NCI-H748 treated with DMSO at 0.1 percent for 48 hours (cell line): ENCODE measurements around the gene NACC1.
A peak's percentile ranks its signal among the peaks of the same experiment; 100 is the strongest.

ENCODE experiments used
- DNase-seq: peaks from one replicate; lab custom pipeline; 2025; lab: John Stamatoyannopoulos, UW

NACC1 gene

DNA sequence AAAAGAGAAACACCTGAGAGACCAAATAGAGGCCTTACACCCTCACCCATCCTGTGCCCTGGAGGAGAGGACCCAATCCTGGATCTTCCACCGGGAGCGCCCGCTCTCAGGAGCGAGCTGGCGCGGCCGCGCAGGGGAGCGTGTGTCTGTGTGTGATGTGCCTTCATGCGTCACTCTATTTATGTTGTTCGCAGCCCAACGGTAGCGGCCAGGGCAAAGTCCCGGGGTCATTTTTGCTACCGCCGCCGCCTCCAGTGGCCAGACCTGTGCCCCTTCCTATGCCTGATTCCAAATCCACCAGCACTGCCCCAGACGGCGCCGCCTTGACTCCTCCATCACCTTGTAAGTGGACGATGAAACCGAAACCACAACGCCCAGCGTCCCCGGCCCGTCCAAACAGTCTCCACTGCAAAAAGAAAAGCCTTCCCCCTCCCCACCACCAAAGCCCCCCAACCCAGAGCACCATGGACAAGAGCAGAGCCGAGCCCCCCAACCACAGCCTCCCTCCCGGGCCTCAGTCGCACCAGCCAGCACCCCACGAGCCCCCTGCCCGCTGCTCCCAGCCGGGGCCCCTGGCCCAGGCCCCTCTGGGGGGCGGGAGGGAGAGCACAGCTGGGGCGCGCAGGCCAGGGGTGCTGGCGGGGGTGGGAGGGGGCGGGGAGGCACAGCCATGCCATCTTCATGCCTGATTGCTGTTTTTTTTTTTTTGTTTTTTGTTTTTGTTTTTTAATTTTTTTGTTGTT, 30.1 kb upstream of the NACC1 start:
- DNase-seq: no peak

DNA sequence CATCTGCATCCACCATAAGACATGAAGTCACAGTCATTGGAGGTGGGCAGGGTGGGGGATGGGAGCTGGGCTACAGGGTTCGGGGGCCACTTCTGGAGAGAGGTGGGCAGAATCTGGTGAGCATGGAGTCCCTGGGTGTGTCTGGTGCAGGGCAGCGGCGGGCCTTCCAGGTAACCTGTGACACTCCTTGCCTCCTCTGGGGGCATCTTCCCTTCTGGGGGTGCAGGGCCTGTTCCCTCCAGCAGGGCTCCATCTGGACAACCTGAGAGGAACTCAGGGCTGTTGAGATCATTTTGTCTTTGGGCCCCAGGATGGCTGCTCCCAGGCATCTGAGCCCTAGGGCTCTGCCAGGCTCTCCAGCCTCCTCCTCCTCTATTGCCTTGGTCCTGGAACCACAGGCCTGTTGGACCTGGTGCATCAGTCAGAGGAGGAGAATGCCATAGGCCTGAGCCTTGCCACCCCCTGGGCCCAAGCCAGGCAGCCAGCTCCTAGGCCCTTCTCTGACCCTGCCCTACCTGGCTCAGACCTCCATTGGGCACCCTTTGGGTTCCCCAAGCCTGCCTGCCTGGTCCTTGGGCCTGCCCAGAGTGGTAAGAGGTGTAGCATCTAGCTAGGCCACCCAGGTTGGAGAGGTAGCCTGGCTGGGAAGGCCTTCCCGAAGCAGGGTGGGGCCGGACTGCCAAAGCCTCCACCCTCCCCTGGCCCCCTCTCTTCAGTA, 28.8 kb upstream of the NACC1 start:
- DNase-seq: no peak

DNA sequence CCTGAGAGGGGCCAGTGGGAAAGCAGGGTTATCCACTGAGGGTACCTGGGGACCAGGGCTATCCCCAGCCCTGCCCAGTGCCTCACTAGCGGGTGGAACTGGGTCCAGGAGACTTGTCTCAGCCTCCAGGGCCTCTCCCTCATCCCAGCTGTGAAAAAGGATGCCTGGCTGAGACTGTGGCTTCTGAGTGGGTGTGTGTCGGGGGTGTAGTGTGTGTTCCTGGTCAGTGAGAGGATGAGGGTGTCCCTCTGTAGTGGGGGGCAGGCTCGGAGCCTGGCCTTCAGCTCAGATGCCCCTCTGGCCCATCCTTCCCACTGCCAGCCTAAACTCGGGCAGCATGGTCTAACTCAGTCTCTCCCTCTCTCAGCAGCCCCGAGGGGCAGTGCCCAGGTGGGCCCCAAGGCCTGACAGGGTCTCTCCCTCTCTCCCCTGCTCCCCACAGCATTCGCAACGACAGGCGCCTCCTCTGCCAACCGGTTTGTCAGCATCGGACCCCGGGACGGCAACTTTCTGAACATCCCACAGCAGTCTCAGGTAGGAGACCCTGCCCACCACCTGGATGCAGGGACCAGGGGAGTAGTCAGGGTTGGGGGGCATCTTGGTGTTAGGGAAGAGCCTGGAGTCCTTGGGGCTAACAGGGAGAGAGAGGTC, 28.1 kb upstream of the NACC1 start:
- no peak for DNase-seq

GRCh38 chr19:13090511-13091231, 27.4 kb upstream of the NACC1 start:
- no peak for DNase-seq

GRCh38 chr19:13091400-13092157, 26.5 kb upstream of the NACC1 start:
- no peak for DNase-seq

- DNase-seq: no peak
These were observed 25.9 kb upstream of the NACC1 start for GRCh38 chr19:13092158-13092543.

- no peak for DNase-seq
These were observed 25.3 kb upstream of the NACC1 start for GRCh38 chr19:13092606-13093235.

- DNase-seq: peak; percentile 32
These were observed 24.5 kb upstream of the NACC1 start for GRCh38 chr19:13093407-13094105.

GRCh38 chr19:13094106-13094504, 24.0 kb upstream of the NACC1 start:
- DNase-seq: no peak

GRCh38 chr19:13094771-13095392, 23.2 kb upstream of the NACC1 start:
- no peak for DNase-seq

DNA sequence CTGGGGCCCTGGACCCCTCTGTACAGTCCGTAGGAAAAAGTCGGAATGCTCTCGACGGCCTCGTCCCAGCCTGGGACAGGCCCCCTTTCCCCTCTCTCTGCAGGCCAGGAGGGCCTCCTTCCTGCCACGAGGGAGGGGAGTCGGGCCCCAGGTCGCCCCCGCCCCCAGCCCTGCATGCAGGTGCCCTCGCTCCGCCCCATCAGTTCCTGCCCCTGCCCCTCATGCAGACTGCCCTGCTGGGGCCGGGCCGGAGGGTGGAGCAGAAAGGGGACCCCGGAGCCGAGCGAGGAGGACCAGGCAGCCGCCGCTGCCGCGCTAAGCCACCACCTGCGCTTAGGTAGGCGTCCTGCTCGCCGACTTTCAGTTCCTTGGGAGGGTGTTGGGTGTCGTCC, 22.7 kb upstream of the NACC1 start:
- DNase-seq: no peak

DNA sequence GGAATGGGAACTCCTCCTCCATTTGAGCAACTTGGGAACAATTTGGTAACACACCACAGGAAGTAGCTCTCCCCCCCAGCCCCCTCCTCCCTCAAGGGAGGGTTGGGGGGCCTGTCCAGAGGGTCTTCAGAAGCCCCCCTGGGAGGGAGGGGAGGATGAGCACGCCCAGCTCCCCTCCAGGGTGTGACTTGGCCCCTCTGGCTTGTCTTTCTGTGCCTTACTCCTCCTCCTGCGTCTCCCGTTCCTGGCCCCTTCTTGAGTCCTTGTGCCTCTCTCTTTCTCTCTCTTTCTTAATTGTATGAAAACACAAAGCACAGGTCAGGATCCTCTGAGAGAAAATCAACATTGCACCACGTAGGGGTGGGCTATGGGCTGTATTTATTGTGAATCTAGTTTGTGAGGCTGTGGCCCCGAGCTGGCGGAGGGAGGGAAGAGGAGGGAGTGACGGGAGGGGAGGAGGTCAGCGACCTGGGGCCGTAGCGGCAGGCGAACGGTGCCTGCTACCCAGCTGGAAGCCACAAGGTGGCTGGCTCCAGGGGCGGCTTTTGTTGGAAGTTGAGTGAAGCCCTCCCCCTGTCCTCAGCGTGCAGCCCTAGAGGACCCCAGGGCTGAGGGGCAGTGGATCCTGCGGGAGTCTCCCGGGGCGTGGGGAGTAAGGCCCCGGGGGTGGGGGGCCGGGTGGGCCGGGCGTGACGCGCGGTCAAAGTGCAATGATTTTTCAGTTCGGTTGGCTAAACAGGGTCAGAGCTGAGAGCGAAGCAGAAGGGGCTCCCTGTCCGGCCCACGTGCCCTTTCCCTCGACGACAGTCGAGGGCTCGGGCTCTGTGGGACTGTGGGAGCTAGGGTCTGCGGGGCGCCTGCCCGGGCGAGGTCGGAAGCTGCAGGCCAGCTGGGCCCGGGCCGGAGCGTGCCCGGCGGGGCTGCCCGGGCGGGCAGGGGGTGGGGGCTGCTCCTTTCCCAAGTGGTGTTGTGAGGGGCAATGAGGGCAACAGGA, 21.8 kb upstream of the NACC1 start:
- no peak for DNase-seq

- DNase-seq: no peak
These were observed 21.0 kb upstream of the NACC1 start for GRCh38 chr19:13097033-13097462.

GRCh38 chr19:13097463-13098258, 20.4 kb upstream of the NACC1 start:
- DNase-seq: no peak

- peak; percentile 19 for DNase-seq
These were observed 19.6 kb upstream of the NACC1 start for GRCh38 chr19:13098277-13099072.

- peak; percentile 4 for DNase-seq
These were observed 18.7 kb upstream of the NACC1 start for GRCh38 chr19:13099073-13099999.
